ENCODE data around the gene GXYLT2. TPM values are rescaled to one million over a fixed set of nuclear protein-coding genes. Genes with fewer than 3 reads are reported as not detected.

Gene GXYLT2
- total and polyA plus RNA-seq, 2 of the 13 experiments (the other 11 are each of a cell fraction or from before 2014, with no cell fraction given) = 4.3 to 6.9 TPM

DNA sequence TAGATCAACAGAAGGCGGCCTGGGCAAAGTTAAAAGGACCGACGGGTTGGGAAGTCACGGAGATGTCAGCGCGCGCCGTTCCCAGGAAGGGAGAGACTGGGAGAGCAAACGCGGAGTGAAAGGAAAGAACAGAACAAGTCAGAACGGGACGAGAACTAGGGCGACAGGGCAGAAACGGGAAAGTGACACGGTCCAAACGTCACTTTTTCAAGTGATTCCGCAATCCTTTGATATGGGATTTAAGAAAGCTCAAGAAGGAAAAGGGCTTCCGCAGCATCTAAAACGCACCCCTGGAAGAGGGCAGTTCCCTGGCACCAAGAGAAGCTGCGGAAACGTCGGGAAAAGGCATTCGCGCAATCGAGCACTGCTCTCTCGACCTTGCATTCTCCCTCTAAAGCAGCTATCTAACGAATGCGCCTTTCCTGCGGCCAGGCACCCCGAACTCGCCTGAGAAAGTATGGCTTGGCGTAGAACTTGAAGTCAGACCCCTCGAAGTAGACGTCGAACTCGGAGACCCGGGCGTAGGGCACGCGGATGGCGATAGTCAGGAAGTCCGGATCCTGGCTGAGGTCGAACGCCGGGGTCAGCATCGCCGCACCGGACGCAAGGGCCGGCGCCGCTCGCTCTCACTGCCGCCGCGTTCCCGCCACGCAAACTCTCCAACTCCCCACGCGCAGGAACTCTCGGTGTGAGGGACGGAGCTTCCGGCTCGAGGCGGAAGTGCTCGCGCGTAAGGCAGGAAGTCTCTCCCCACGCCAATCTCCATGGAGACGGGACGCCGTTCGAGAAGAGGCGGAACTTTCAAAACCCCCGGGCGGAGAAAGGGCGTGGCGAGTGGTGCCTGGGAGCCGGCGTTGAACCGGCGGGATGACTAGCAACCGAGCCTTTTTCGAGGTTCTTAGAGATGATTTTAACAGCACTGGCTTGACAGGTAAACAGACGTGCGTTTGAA is 39.8 kb upstream of the GXYLT2 start, which contains the start of gene SHQ1 (continued):
- TF ChIP-seq, protein P1, sequence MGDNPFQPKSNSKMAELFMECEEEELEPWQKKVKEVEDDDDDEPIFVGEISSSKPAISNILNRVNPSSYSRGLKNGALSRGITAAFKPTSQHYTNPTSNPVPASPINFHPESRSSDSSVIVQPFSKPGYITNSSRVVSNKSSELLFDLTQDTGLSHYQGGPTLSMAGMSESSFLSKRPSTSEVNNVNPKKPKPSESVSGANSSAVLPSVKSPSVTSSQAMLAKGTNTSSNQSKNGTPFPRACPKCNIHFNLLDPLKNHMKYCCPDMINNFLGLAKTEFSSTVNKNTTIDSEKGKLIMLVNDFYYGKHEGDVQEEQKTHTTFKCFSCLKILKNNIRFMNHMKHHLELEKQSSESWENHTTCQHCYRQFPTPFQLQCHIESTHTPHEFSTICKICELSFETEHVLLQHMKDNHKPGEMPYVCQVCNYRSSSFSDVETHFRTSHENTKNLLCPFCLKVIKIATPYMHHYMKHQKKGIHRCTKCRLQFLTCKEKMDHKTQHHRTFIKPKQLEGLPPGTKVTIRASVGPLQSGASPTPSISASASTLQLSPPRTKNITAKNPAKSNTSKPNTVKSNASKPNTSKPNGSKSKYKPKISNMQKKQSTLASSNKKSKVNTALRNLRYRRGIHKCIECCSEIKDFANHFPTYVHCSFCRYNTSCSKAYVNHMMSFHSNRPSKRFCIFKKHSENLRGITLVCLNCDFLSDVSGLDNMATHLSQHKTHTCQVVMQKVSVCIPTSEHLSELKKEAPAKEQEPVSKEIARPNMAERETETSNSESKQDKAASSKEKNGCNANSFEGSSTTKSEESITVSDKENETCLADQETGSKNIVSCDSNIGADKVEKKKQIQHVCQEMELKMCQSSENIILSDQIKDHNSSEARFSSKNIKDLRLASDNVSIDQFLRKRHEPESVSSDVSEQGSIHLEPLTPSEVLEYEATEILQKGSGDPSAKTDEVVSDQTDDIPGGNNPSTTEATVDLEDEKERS (CRISPR knock-in tag; IDR thresholded peaks at IDR 0.05) = peak; percentile 78; the same call in 1 of the 2 replicates
- TF ChIP-seq, protein P2, sequence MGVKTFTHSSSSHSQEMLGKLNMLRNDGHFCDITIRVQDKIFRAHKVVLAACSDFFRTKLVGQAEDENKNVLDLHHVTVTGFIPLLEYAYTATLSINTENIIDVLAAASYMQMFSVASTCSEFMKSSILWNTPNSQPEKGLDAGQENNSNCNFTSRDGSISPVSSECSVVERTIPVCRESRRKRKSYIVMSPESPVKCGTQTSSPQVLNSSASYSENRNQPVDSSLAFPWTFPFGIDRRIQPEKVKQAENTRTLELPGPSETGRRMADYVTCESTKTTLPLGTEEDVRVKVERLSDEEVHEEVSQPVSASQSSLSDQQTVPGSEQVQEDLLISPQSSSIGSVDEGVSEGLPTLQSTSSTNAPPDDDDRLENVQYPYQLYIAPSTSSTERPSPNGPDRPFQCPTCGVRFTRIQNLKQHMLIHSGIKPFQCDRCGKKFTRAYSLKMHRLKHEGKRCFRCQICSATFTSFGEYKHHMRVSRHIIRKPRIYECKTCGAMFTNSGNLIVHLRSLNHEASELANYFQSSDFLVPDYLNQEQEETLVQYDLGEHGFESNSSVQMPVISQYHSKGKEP (CRISPR knock-in tag; IDR thresholded peaks at IDR 0.05) = no peak
- TF ChIP-seq ZNF709 (CRISPR knock-in tag; IDR thresholded peaks at IDR 0.05) (peak; percentile 96), KDM2A (CRISPR knock-in tag; IDR thresholded peaks at IDR 0.05; ENCODE audit: borderline replicate concordance, low read depth) (peak; percentile 89), ZNF615 (CRISPR knock-in tag; IDR thresholded peaks at IDR 0.05; ENCODE audit: borderline replicate concordance) (no peak), SALL1 (CRISPR knock-in tag; IDR thresholded peaks at IDR 0.05) (peak; percentile 89), ZNF788 (CRISPR knock-in tag; IDR thresholded peaks at IDR 0.05; ENCODE audit: borderline replicate concordance) (peak; percentile 85), ZBTB21 (CRISPR knock-in tag; IDR thresholded peaks at IDR 0.05) (no peak), JARID2 (CRISPR knock-in tag; IDR thresholded peaks at IDR 0.05; ENCODE audit: insufficient replicate concordance) (peak; percentile 65), FLYWCH1 (CRISPR knock-in tag; IDR thresholded peaks at IDR 0.05) (no peak), TRIM24 (CRISPR knock-in tag; IDR thresholded peaks at IDR 0.05) (no peak), ZNF296 (CRISPR knock-in tag; conservative IDR thresholded peaks at IDR 0.05) (no peak), FOXK1 (CRISPR knock-in tag; IDR thresholded peaks at IDR 0.05; ENCODE audit: borderline replicate concordance, low read depth) (peak; percentile 34; the same call in 1 of the 2 replicates)
- TF ChIP-seq, protein P3, sequence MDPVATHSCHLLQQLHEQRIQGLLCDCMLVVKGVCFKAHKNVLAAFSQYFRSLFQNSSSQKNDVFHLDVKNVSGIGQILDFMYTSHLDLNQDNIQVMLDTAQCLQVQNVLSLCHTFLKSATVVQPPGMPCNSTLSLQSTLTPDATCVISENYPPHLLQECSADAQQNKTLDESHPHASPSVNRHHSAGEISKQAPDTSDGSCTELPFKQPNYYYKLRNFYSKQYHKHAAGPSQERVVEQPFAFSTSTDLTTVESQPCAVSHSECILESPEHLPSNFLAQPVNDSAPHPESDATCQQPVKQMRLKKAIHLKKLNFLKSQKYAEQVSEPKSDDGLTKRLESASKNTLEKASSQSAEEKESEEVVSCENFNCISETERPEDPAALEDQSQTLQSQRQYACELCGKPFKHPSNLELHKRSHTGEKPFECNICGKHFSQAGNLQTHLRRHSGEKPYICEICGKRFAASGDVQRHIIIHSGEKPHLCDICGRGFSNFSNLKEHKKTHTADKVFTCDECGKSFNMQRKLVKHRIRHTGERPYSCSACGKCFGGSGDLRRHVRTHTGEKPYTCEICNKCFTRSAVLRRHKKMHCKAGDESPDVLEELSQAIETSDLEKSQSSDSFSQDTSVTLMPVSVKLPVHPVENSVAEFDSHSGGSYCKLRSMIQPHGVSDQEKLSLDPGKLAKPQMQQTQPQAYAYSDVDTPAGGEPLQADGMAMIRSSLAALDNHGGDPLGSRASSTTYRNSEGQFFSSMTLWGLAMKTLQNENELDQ (CRISPR knock-in tag; IDR thresholded peaks at IDR 0.05; ENCODE audit: borderline replicate concordance) = 0 out of 2 replicates have a peak, but pooled peaks have one; percentile 23
- TF ChIP-seq, protein P4, sequence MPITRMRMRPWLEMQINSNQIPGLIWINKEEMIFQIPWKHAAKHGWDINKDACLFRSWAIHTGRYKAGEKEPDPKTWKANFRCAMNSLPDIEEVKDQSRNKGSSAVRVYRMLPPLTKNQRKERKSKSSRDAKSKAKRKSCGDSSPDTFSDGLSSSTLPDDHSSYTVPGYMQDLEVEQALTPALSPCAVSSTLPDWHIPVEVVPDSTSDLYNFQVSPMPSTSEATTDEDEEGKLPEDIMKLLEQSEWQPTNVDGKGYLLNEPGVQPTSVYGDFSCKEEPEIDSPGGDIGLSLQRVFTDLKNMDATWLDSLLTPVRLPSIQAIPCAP (CRISPR knock-in tag; IDR thresholded peaks at IDR 0.05; ENCODE audit: low read depth) = 0 out of 2 replicates have a peak, but pooled peaks have one; percentile 25

All from HepG2 (cell line).